ENCODE data around the gene HLA-DQA1. TPM values are rescaled to one million over a fixed set of nuclear protein-coding genes. Genes with fewer than 3 reads are reported as not detected.

Gene HLA-DQA1
- total and polyA plus RNA-seq, 10 of the 15 experiments (the other 5 are each of a cell fraction or from before 2014, with no cell fraction given): 289 to 1,769 (median 460) TPM

DNA sequence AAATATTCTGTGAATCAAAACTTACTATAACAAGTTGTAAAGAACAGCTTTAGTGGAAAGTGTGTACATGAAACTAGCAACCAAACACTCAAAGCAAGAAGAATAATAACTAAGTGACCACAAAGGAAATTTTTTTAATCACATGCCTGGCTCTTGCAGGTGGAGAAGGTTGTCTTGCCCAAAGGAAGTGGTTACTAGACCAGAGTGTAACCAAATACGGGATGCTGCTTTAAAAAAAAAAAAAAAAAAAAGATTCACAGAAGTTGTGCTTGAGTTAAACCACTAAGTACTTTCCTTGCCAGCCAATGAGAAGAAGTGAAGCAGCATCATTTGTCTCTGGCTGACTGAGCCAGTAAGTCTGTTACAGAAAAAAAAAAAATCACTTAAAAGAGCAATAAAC is 48.4 kb downstream of the HLA-DQA1 start (continued):
- TF ChIP-seq, protein P1, sequence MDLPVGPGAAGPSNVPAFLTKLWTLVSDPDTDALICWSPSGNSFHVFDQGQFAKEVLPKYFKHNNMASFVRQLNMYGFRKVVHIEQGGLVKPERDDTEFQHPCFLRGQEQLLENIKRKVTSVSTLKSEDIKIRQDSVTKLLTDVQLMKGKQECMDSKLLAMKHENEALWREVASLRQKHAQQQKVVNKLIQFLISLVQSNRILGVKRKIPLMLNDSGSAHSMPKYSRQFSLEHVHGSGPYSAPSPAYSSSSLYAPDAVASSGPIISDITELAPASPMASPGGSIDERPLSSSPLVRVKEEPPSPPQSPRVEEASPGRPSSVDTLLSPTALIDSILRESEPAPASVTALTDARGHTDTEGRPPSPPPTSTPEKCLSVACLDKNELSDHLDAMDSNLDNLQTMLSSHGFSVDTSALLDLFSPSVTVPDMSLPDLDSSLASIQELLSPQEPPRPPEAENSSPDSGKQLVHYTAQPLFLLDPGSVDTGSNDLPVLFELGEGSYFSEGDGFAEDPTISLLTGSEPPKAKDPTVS (IDR thresholded peaks at IDR 0.05; ENCODE audit: low read depth, low read length): no peak
- TF ChIP-seq E2F8 (IDR thresholded peaks at IDR 0.05; ENCODE audit: low read depth, partially characterized antibody) (no peak), SREBF1 (IDR thresholded peaks at IDR 0.05; ENCODE audit: low read length) (no peak), RUNX3 (IDR thresholded peaks at IDR 0.05; ENCODE audit: low read length) (peak; percentile 100), EZH2 (IDR thresholded peaks at IDR 0.05; ENCODE audit: borderline replicate concordance, control insufficient read depth, low read depth, low read length) (no peak), SMARCA5 (IDR thresholded peaks at IDR 0.05) (no peak), STAT1 (conservative IDR thresholded peaks at IDR 0.05) (no peak), RFX5 (IDR thresholded peaks at IDR 0.05; ENCODE audit: low read depth, low read length) (peak; percentile 99), POLR2A (IDR thresholded peaks at IDR 0.05; ENCODE audit: low read depth, low read length) (no peak), RB1 (IDR thresholded peaks at IDR 0.05; ENCODE audit: borderline replicate concordance) (no peak), NR2C1 (IDR thresholded peaks at IDR 0.05) (no peak), GATAD2B (conservative IDR thresholded peaks at IDR 0.05; ENCODE audit: low read depth) (no peak), SUPT20H (IDR thresholded peaks at IDR 0.05; ENCODE audit: borderline replicate concordance, control insufficient read depth, low read depth, low read length) (no peak), PAX8 (IDR thresholded peaks at IDR 0.05) (no peak), SKIL (IDR thresholded peaks at IDR 0.05; ENCODE audit: low read depth, poor library complexity, severe bottlenecking) (peak; percentile 88), POU2F2 (IDR thresholded peaks at IDR 0.05; ENCODE audit: borderline replicate concordance, low read depth, low read length) (peak; percentile 74; the same call in 1 of the 3 replicates), PML (IDR thresholded peaks at IDR 0.05; ENCODE audit: low read length) (peak; percentile 31; the same call in 1 of the 2 replicates), IRF4 (IDR thresholded peaks at IDR 0.05; ENCODE audit: low read depth, low read length) (0 out of 2 replicates have a peak, but pooled peaks have one; percentile 48), ESRRA (IDR thresholded peaks at IDR 0.05; ENCODE audit: low read length) (no peak), YY1 (IDR thresholded peaks at IDR 0.05; ENCODE audit: low read depth, low read length) (no peak), SMAD1 (IDR thresholded peaks at IDR 0.05; ENCODE audit: low read depth, partially characterized antibody) (no peak)
- TF ChIP-seq, protein P2, sequence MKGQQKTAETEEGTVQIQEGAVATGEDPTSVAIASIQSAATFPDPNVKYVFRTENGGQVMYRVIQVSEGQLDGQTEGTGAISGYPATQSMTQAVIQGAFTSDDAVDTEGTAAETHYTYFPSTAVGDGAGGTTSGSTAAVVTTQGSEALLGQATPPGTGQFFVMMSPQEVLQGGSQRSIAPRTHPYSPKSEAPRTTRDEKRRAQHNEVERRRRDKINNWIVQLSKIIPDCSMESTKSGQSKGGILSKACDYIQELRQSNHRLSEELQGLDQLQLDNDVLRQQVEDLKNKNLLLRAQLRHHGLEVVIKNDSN (IDR thresholded peaks at IDR 0.05; ENCODE audit: borderline replicate concordance, extremely low read length, insufficient read depth, low read depth, low read length): no peak
